GM21529 (cell line): Measurements from ENCODE around the gene PDE6G.
"Not testable (repeated sequence)": the region's sequence is repeated elsewhere in the genome, so short reads cannot be mapped to it uniquely, and the experiment has no call there.

Experiments
- ATAC-seq: cut with Tn5 transposase; IDR thresholded peaks from one replicate; pipeline ENCODE4 v1.9.1; 2021; ENCODE audit not compliant: unreplicated experiment

The PDE6G gene

DNA sequence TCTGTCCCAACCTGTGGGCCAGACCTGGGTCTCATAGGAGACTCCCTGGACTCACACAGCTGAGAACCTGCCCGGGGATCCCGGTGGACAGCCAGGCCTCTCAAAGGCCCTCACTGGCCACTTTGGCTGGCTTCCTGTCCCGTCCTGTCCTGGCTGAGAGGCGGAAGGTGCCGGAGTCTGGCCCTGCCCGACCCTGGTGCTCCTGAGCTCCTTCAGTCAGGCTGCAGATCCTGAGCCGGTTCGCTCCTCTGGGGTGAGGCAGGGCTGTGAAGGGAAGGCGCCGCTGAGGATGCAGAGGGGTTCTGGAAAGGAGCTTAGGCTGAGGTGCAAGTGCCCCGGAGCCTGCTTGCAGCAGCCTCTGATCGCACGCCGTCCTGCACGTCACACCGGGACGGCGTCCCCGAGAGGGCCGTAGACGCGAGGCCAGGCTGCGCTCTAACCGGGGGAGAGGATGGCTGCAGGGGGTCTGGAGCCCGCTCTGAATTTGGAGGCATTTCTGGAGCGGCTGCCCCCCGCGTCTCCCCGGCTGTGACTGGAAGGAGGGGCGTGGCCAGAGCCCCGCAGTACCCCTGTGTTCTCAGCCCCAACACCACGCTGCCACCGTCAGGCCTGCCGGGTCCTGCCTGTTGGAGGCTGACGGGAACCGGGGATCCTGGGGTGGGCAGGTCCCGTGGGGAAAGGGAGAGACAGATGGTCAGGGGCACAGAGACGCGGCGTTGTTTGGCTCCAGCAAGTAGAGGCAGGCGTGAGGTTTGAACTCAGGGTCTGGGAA is 31.6 kb upstream of the PDE6G start:
- no peak for ATAC-seq

DNA sequence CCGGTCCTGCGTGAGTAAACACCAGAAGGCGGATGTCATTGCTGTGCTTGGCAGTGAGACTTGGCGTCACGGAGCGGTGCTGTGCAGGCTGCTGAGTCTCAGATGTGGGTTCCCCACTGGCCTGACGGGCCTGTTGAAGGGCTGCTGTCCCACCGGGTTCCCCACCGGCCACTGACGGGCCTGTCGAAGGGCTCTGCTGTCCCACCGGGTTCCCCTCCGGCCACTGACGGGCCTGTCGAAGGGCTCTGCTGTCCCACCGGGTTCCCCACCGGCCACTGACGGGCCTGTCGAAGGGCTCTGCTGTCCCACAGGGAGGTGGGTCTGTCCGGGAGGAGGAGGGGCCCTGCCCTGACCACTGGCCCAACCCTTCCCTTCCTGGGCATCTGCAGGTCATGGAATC is 30.3 kb upstream of the PDE6G start:
- no peak for ATAC-seq

DNA sequence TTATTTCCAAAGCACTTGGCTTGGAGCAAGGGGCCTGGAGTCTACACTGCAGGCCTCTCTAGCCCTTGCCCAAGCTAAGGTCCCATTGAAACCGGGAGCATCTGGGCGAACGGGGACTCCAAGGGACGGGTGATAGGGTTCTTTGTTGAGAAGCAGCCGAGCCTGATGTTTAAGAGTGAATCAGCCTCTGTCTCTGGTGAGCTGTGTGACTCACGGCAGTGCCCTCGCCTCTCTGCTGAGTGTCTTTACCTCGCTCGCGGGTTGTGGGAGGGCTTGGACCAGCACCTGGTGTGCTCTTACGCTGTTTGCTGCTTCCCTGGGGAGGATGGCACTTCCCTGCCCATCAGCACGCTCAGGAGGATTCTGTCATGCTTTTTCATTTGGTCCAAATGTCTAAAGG is 28.8 kb upstream of the PDE6G start:
- no peak for ATAC-seq

DNA sequence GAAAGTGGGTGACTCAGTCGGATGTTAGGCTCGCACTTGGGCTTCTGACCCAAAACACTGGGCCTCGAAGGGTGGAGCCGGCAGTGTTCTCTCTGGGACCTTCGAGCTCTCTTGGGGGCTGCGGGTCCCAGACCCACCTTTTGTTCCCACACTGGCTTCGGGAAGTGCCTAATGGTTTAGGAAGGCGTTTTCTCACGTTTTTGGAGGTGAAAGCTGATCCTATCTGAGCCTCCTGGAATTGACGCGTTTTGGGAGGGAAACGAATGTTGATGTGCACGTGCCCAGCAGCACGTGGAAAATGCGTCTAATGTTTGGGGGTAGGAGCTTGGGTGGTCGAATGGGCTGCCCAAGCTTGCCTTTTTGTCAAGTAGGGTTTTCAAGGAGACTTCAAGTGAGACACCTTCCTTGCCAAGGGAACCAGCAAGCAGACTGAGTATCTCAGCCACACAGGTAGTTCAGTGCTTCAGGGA is 28.1 kb upstream of the PDE6G start:
- no peak for ATAC-seq

DNA sequence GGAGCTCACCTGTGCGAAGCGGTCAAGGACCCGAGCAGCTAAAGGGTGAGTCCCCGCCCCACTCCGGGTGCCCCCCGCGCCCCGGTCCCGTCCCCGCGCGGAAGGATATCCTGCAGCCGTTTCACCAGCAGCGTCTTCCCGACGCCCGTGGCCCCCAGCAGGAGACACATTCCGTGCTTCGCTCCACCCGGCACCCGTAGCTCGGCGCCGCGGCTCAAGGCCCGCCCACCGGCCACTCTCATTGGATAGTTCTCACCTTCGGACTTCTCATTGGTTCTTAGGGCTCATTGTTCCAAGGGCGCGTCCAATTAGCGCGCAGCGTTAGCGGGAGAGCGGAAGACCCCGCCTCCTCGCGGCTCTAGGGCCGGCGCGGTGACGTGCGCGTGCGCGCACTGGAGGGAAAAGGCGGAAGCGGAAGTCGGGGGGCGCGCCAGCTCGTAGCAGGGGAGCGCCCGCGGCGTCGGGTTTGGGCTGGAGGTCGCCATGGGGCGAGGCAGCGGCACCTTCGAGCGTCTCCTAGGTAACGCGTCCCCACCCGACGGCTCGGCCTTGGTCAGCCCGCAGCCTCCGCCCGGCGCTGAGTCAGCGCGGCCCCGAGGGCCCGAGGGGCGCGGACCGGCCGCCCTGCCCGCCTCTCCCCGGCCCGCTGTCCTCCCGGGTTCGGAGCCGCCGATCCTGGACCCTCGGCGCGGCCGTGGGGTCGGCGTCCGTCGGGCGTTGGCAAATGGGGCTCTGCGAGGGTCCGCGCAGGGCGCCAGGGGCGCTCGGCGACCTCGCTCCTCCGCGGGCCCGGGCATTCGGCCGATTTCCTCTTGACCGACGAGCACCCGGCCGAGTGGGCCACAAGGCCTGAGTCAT is 27.5 kb upstream of the PDE6G start, which contains the start of the genes ARL16 and HGS:
Gene ARL16 (minus strand): TSS at position 214 of the 858 bp plus-strand sequence. CDS start 44 bp downstream, at position 170.
Gene HGS (plus strand): TSS at position 428 of the 858 bp plus-strand sequence. CDS start 56 bp downstream, at position 484.
- ATAC-seq: peak; percentile 89

DNA sequence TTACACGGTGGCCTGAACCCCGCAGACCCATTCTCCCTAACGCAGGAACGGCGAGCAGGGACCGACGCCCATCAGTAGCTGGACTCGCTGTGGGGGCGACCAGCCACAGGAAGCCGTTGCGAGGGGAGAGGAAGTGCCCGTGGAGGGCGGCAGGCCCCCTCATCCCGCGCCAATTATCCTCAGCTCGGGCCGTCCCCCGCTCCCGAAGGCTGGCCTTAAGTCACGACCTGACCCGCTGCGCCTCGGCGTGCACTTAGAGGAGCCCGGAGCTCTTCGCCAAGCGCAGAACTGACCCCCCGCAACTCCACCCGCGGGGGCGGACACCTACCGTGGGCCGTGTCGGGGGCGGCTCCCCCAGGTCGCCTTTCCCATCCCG is 26.9 kb upstream of the PDE6G start:
- peak; percentile 27 for ATAC-seq

DNA sequence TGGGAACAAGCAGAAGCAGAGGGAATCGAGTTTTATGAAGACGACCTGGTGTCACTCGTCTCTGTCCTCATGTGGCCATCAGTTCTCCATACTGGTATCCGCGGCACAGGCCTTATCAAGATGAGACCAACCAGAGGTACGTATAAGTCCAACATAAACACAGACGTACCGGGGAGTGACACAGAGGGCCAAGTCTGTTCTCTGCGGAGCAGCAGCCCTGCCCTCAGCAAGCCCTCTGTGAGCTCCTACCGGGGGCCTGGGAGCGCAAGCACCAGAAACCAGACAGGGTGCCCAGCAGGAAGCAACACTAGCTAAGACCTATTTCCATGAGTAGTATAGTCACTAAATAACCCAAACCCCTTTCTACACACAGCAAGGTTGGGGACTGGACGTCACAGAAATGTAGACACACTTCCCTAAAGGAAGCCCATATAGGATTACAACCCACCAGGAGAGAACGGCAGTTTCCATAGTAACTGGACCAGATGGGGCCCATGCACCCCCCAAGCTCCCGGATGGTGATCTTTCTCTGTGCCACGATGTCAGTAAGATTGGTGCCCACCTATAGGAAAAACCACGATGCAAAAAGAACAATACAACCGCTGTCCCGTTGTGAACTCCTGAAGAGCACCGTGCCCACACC is 26.3 kb upstream of the PDE6G start:
- no peak for ATAC-seq

DNA sequence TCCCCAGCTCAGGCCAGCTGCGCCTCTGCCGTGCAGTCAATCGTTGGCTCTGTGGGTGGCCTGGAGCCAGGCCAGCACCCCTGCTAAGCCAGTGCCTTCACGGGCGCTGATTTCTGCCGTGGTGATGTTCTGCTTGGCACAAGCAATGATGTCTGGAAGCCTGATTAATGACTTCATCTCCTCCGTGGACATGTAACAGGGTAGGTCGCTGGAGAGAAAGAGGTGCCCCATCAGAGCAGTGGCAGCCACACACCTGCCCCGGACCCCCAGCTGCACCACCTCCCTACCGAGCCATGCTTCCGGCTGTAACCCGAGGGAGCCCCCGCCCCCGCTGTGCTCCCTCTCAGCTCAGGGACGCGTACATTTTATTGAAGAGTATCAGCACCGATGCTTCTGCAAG is 25.3 kb upstream of the PDE6G start:
- ATAC-seq: no peak

DNA sequence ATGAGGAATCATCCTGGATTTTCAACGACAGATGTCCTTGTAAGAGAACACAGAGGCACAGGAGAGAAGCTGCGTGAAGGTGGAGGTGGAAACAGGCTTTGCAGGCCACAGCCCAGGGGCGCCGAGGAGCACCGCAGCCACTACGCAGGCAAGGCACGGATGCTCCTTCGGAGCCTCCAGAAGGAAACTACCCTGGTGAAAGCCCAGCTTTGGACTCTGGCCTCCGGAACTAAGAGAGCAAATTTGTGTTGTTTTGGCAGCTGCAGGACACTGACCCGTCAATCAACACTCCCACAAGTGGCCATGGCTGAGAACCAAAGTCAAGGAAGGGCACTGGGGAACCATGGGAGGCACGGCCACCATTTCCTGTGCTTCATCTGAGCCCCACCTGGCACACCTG is 23.8 kb upstream of the PDE6G start:
- ATAC-seq: no peak

DNA sequence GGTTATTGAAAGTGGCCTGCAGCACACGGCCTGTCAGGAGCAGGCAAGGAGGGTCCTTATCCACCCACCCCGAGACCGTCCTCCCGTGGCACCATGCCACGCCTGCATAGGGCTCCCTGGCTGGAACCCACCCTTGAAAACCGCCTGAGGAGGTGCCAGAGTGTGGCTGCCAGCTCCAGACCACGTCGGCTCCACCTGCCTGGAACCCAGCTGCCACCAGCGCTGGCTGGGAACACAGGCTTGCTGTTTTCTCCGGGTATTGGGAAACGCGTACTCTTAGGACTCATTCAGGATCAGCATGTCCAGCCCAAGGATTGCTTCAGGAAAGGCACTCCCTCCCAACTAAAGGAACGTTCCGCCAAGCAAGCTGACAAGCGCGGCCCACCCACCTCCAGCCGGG is 20.6 kb upstream of the PDE6G start:
- ATAC-seq: no peak

DNA sequence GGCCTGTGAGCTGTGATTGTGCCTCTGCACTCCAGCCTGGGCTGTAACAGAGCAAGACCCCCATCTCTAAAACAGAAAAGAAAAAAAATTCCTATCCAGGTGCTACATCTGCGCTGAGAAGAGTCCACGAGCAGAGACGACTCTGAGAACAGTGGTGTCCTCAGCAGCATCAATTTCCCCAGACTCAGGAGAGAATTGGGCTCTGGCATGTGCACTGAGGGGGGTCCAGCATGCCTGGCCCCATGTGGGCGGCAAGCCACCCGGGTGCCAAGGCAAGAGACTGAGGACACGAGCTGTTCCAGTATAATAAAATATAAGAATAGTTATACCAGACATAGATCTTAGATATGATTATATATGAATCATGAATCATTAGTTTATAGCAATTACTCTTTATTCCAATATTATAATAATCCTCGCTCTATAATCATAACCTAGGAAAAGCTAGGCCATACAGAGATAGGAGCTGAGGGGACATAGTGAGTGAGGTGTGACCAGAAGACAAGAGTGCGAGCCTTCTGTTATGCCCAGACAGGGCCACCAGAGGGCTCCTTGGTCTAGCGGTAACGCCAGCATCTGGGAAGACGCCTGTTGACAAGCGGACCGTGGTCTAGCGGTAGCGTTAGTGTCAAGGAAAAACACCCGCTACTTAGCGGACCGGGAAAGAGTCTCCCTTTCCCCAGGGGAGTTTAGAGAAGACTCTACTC is 19.3 kb upstream of the PDE6G start:
- ATAC-seq: not testable (repeated sequence)

DNA sequence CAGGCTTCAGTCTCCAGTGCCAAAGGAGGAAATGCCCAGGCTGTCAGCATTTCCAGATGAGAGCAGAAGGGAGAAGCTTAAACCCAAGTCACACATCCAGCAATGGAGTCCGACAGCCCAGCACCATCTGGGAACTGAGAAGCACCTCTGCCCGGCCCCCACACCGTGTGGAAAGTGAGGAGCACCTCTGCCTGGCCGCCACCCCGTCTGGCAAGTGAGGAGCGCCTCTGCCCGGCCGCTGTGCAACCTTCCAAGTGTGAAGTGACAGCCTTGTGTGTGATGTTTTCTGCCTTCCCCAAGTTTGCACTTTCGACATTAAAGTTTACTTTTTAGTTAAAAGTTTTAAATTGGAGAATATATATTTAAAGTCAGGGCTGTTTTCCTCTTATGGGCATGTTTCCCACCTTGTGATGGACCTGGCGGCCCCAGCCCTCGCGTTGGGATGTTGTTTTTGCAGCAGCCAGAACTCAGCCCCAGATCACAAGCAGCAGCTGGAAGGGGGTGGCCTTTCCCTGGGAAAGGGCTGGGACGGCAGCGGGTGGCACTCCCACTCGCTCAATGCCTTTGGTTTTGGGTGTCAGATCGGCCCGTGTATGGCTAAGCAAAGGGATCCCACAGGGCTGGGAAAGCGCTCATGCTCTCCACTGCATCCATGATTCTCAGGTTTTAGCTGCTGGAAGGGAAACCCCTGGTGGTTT is 17.4 kb upstream of the PDE6G start:
- no peak for ATAC-seq

DNA sequence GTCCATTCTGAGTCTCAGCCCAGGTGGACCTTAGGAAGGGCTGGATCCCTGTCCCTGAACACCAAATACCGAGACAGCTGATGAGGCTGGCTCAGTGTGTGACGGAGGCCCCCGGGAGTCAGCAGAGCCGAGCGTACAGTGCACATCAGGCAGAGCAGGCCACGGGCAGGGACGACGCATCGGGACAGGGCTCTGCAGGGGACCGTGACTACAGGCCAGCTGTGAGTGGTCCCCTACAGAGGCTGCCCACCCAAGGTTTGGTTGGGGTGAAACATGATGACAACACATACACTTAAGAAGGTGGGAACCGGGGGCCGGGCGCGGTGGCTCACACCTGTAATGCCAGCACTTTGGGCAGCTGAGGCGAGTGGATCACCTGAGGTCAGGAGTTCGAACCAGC is 16.6 kb upstream of the PDE6G start:
- ATAC-seq: no peak

DNA sequence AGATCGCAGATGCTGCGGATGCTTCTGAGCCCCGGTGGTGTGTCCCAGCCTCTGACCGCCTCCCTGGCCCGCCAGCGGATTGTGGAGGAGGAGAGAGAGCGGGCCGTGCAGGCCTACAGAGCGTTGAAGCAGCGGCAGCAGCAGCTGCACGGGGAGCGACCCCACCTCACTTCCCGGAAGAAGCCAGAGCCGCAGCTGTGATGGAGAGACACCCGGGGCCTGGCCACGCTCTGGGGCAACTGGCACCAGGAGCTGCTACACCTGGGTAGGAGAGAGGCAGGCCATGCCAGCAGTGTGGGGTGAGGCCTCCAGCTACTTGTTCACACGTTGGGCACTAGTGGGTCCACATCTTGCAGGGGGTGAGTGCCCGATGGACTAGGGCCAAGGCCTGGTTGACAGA is 16.2 kb upstream of the PDE6G start:
- no peak for ATAC-seq

DNA sequence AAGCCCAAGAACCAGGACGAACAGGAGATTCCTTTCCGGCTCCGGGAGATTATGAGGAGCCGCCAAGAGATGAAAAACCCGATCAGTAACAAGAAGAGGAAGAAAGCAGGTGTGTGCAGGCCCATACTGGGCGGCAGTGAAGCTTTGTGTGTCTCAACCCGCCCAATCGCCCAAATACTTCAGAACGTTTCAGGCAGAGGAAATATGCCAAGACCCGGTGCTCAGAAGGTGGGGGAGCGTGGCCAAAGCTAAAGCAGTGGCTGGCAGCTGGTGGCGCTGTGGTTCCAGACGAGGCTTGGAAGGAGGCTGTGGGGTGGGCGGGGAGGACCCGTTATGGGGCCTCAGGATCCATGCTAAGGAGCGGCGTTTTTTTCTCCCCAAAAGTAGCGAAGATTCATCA is 11.4 kb upstream of the PDE6G start:
- no peak for ATAC-seq

DNA sequence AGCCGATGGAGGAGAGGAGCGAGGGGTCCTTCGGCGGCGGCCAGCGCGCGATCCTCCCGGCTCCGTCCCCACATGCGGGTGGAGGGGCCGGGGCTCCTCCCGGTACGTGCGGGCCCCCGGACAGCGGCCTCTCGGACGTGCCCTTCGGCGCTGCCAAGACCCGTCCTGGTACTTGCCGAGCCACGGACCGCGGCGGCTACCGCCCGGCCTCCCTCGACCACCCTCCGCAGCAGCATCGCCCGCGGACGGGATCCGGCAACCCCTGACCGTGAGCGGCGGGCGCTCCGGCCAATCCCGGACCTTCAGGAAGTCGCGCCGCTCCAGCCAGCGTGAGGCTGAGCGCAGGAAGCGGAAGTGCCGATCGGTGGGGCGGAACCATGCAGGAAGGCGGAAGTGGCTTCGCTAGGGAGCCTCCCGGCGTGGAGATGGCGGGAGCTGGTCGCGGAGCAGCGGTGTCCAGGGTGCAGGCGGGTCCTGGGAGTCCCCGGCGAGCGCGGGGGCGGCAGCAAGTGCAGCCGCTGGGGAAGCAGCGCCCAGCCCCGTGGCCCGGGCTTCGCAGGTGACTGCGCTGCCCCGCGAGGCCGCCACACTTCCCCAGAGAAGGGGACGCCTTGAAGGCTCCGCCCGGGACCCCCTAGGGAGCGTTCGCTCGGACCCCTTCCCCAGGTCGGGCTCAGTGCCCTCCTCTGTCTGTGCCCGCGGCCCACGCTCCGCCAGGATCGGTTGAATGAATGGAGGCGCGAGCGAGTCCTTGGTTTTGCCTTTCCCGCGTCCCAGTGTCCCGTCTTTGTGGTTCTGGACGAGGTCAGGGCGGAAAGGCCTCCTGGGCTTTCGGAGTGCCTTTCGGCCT is 10.2 kb upstream of the PDE6G start, which contains the start of the genes CCDC137 and OXLD1:
Gene CCDC137 (plus strand): TSS at position 396 of the 850 bp plus-strand sequence. CDS start 30 bp downstream, at position 426.
Gene OXLD1 (minus strand): TSS at position 264 of the 850 bp plus-strand sequence. CDS start 28 bp downstream, at position 236.
- peak; percentile 88 for ATAC-seq

DNA sequence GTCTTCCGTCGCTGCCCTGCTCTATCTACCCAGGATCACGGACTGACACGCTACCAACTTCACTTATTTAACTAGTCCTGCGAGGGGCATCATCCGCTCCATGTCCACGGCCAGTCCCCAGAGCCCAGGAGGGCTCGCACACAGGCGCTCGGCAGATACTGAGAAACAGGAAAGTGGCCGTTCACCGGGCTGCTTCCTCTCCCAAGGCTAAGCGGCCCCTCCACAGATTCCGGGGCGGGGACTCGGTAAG is 9.7 kb upstream of the PDE6G start:
- ATAC-seq: no peak

DNA sequence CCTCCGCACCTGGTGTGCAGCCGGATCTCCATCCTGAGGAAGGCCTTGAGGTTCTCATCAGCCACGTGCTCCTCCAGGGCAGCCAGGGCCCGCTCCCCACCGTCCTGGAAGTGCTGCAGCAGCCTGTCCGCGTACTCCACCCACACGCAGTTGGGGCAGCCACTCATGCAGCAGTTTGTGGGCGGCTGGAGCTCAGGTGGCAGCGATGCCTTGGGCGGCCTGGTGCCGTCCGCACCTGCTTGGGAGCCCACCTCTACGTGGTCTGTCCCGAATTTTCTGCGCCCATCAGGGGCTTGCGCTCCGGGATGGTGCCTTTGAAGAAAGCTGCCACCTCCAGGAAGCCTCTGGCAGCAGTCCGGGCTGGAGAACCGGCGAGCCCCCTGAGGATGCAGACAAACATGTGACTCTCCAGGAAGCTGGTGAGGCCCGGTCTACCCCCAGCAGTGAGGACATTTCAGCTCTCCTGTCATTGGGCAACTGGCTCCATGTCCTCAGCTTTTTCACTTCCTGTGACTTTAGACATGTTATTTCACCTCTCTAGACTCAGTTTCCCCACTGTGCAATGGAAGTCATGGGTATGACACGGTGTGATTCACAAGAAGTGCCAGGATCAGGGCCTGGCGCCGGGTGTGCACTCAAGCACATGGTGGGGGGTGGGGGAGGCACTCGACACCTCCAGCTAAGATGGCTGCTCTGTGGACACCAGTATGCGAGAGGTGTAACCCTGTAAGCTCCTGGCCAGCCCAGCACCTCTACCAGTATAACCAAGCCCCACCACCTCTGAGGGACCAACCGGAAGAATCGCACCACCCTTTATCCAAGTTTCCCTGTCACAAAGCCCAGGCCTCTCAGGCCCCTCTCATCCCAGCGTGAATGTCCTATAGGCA is 9.1 kb upstream of the PDE6G start:
- peak; percentile 14 for ATAC-seq
